GM21529 (cell line): ENCODE measurements around the gene AGPS.
"Not testable (repeated sequence)": the region's sequence is repeated elsewhere in the genome, so short reads cannot be mapped to it uniquely, and the experiment has no call there.

Source experiments
- ATAC-seq: cut with Tn5 transposase; IDR thresholded peaks from one replicate; pipeline ENCODE4 v1.9.1; 2021; ENCODE audit not compliant: unreplicated experiment

Gene AGPS

GRCh38 chr2:177466337-177467195, 74.0 kb downstream of the AGPS start:
- no peak for ATAC-seq

DNA sequence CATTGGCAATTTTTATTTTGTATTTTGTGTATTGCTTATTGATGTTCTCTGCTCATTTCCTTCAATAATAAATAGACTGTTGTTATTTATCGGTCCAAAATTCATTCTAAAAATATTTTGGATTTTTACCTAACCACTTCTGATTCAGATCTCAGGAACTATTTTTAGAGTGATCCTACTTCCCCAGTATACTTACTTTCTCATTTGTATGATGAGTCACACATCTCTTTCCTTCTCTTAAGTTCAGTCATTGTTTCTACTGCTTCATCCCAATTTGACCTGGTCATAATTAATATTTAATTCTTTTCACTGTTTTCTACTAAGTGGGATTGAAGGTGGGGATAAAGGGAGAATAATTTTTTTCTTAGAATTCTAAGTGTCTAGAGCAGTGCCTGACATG, 75.1 kb downstream of the AGPS start:
- no peak for ATAC-seq

DNA sequence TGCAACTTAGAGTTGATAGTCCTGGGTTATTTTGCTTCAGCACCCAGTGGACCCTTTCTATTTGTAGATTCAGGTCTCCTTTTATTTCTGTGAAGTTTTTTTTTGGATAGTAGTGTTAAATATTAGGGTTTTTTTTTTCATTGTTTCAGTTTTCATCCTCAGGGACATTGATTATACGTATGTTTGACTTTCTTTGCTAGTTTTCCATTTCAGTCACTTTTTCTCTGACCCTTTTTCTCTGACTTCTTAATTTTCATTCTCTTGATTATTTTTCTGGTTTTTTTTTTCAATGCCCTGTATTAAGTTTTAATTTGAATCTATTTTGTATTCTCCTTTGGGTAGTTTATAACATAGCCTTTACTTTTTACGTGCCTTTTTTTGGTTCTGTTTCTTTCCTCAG, 79.4 kb downstream of the AGPS start:
- ATAC-seq: no peak

DNA sequence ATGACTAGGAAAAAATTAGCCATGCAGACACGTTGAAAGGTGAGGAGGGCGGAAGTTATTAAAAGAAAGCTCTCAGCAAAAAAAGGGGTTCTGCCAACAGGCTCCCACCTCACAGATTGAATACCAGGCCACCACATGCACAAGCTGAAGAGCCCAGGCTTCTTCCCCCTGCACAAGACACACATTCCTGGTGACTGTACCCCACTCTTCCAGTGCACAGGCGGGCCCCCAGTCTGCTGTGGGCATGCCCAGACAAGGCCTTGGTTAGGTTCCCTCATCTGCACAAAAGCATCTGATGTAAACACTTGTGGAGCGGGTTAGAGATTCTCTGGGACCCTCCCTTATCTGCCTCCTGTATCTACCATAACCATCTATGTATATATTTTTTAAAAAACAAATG, 81.7 kb downstream of the AGPS start:
- no peak for ATAC-seq

DNA sequence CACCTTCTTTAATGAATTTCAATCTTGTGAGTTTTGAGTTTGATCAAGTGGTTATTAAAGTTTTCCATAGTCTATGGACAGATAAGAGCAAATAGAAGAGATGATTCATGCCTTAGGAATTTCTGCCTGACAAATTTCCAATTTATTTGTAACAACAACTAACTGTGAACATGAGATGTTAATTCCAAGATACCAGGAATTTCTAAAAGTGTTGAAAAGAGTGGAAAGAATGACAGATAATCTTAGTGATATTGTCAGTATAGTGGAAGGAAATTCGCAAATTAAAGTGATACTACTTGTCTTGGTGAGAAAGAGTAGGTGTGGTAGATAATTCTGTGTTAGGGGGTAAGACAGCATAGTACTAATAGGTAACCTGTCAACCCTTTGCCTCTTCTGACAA, 82.4 kb downstream of the AGPS start:
- no peak for ATAC-seq

- no peak for ATAC-seq
These were observed 84.3 kb downstream of the AGPS start for GRCh38 chr2:177476897-177477296.

GRCh38 chr2:177478029-177478428, 85.5 kb downstream of the AGPS start:
- no peak for ATAC-seq

GRCh38 chr2:177478907-177479306, 86.3 kb downstream of the AGPS start:
- no peak for ATAC-seq

DNA sequence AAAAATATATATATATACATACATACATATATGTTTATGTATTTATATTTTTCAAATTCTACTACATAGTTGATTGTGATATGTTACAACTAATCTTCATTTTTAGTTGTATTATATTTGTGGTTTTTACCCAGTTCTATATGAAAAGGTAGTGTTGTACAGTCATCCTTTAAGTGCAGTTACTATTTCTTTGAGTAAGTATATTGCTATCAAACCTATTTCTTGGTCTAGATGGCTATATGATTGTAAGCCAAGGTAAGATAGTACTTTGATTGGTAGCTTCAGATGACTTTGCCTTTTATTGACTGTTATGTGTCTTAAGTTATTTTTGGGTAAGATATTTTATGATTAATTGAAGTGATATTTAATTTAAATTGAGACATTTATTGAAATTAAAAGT, 89.6 kb downstream of the AGPS start:
- ATAC-seq: no peak

- no peak for ATAC-seq
These were observed 91.0 kb downstream of the AGPS start for GRCh38 chr2:177483531-177483930.

DNA sequence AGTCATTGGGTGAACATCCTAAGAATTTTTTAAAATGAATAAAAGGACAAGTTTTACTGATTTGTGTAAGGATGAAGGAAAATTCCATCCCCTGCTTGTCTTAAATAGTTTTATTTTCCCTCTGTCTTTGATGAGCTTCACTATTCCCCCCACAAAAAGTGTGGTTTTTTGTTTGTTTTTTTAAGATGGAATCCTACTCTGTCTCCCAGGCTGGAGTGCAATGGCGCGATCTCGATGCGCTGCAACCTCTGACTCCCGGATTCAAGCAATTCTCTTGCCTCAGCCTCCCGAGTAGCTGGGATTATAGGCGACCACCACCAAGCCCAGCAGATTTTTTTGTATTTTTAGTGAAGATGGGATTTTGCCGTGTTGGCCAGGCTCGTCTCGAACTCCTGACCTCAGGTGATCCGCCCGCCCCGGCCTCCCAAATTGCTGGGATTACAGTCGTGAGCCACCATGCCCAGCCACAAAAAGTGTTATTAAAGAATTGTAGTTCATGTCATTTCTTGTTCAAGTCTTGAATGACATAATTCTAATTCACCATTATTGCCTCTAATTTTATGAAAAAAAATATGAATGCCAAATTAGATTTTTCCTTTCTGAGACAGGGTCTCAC, 91.7 kb downstream of the AGPS start:
- no peak for ATAC-seq

GRCh38 chr2:177485657-177486056, 93.1 kb downstream of the AGPS start:
- ATAC-seq: not testable (repeated sequence)

DNA sequence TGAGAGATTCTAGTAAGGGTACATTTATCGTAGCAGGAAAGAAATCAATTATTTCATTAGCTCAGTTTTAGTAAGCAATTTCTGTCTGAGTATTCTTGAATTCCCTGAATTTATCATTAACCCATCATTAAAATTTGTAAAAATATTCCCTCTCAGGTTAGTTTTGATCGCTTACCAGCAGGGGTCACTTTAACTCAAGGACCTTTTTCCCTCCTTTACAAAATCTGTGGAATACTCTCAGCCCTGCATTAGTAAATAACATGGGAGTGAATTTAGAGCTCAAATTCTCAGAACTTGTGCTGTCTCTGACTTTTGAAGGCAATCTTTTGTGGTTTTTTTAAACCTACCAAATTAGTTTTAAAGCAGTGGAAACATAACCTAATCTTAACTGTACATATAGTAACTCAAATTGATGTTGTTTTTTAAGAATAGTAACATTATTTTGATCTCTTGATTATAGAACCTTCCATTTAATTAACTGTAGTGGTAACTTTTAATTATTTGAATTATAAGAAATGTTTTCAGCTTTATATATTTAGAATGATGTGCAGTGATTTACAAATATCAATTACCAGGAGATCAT, 97.2 kb downstream of the AGPS start:
- no peak for ATAC-seq

GRCh38 chr2:177495945-177496344, 103.4 kb downstream of the AGPS start:
- ATAC-seq: no peak

- no peak for ATAC-seq
These were observed 104.3 kb downstream of the AGPS start for GRCh38 chr2:177496921-177497320.

GRCh38 chr2:177501186-177501585, 108.6 kb downstream of the AGPS start:
- ATAC-seq: no peak

- no peak for ATAC-seq
These were observed 113.9 kb downstream of the AGPS start for GRCh38 chr2:177506505-177506904.

DNA sequence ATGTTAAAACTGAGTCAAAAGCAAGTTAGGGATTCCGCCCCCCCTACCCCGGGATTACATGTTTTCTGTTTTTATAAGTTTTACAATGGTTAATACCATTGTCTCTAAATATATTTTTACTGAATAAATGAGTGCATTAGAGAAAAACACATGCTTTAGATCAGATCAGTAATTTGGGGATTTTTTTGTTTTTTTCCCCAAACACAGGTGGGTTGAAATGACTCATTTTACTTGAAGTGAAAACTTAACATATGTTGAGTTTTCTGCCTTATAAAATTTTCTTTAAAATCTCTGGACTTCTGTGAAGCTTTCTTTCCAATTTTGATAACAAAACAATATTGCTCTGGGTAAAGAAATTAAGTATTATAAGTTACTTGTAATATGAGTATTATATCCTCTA, 114.4 kb downstream of the AGPS start:
- ATAC-seq: no peak

- ATAC-seq: no peak
These were observed 124.4 kb downstream of the AGPS start for GRCh38 chr2:177516824-177517544.

- no peak for ATAC-seq
These were observed 126.2 kb downstream of the AGPS start for GRCh38 chr2:177518754-177519153.

GRCh38 chr2:177519534-177520115, 127.1 kb downstream of the AGPS start:
- ATAC-seq: no peak
